NCI-H2227 (cell line): ENCODE data around the gene TCP10L.

Experiments
- DNase-seq: peaks from one replicate; lab custom pipeline; 2025; ENCODE audit not compliant: unreplicated experiment; lab: John Stamatoyannopoulos, UW

TCP10L gene

DNA sequence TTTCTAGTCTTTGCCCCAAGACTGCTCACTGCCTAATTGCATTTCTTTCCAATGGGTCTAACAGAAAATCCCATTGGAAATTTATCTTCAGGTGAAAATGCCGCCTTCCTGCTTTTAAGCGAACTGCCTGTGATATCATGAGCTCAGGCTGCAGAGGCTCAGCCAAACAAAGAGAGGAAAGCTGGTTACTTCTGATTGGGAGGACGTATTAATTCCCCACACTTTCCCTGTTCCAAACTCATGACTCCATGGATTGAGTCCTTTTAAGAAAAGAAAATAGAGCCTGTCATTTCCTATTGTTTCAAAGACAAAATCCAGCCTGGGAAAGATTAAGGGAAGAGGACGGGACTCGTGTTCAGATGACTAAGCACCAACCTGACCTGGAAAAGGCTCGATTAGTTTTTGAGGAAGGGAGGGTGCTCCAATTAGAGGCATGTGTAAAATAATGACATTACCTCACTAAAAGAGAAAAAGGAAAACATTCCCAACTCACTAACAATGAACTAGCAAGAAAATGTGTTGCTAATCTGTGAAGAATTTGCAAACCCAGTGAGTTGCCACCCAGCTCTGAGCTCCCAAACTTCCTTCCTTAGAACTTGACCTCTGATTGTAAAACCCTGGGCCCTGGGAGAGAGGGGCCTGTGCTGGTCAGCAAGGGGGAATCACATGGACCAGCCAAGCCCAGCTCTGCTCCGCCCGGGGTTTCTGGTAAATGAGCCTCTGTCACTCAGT is 61.2 kb downstream of the TCP10L start:
- DNase-seq, result no peak
